Measurements from ENCODE around the gene MPPED1. TPM values are rescaled to one million over a fixed set of nuclear protein-coding genes. Genes with fewer than 3 reads are reported as not detected.
A peak's percentile ranks its signal among the peaks of the same experiment; 100 is the strongest.

The MPPED1 gene
- total RNA-seq, 2 donors from 2014 or later, result not detected

- no peak overlapping the region for H3K27ac Mint-ChIP-seq
- DNase-seq (ENCODE audit: low spot score) (no peak), ATAC-seq (peak in 1 of 2 donors; percentile 43)
- peaks cover 0 to 14% of the 10 kb centered on the region in 2 donors for H3K27me3 Mint-ChIP-seq
- no peaks in the 10 kb centered on the region for H3K4me1 Mint-ChIP-seq (ENCODE audit: low read depth in 2 of 2)
- H3K9me3 Mint-ChIP-seq, result no peaks in the 10 kb centered on the region
- no peaks in the 10 kb centered on the region for H3K36me3 Mint-ChIP-seq
- H3K4me3 Mint-ChIP-seq, result no peak overlapping the region
Measured at GRCh38 chr22:43446037-43446803, 34.4 kb downstream of the MPPED1 start.

DNA sequence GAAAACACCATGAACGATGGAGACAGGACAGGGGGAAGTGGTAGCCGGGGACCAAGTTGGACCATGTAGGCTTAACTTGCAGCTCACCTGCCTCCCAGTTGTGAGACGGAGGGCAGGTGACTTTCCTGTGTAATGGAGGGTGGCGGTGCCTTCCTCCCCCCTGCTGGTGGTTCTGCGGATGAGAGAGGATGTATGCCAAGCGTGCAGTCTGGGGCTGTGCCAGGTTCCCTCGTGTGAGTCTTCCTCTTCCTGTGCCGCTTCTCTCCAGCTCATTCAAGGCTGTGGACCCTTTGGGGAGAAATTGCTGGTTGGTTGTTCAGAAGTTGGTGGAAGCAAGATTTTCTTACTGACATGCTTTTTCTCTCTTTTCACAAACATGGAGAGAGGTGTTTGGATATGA is 35.1 kb downstream of the MPPED1 start:
- no peak for ATAC-seq
- no peaks in the 10 kb centered on the region for H3K9me3 Mint-ChIP-seq

GRCh38 chr22:43447380-43447779 is 35.6 kb downstream of the MPPED1 start:
- DNase-seq (ENCODE audit: low spot score) (no peak), ATAC-seq (no peak)
- no peaks in the 10 kb centered on the region for H3K36me3 Mint-ChIP-seq
- H3K4me1 Mint-ChIP-seq (ENCODE audit: low read depth in 2 of 2), result no peaks in the 10 kb centered on the region
- no peak overlapping the region for H3K4me3 Mint-ChIP-seq
- H3K27me3 Mint-ChIP-seq, result peaks cover 0 to 12% of the 10 kb centered on the region in 2 donors
- H3K9me3 Mint-ChIP-seq, result no peaks in the 10 kb centered on the region
- no peak overlapping the region for H3K27ac Mint-ChIP-seq

More for the DNA sequence above, 35.1 kb downstream of the MPPED1 start:
- Mint-ChIP-seq H3K4me3 (no peak overlapping the region), H3K27me3 (peaks cover 0 to 14% of the 10 kb centered on the region in 2 donors), H3K36me3 (no peaks in the 10 kb centered on the region), H3K4me1 (ENCODE audit: low read depth in 2 of 2) (no peaks in the 10 kb centered on the region), H3K27ac (no peak overlapping the region)
- no peak for DNase-seq (ENCODE audit: low spot score)

- no peaks in the 10 kb centered on the region for H3K4me1 Mint-ChIP-seq (ENCODE audit: low read depth in 2 of 2)
- no peaks in the 10 kb centered on the region for H3K9me3 Mint-ChIP-seq
- no peak for ATAC-seq
- DNase-seq (ENCODE audit: low spot score), result no peak
- H3K27me3 Mint-ChIP-seq, result peaks cover 0 to 9% of the 10 kb centered on the region in 2 donors
- no peaks in the 10 kb centered on the region for H3K36me3 Mint-ChIP-seq
- H3K27ac Mint-ChIP-seq, result no peak overlapping the region
- H3K4me3 Mint-ChIP-seq, result no peak overlapping the region
Measured at GRCh38 chr22:43448048-43448447, 36.2 kb downstream of the MPPED1 start.

GRCh38 chr22:43449205-43449830 is 37.5 kb downstream of the MPPED1 start:
- H3K27ac Mint-ChIP-seq, result no peak overlapping the region
- no peaks in the 10 kb centered on the region for H3K36me3 Mint-ChIP-seq
- H3K4me1 Mint-ChIP-seq (ENCODE audit: low read depth in 2 of 2), result no peaks in the 10 kb centered on the region
- no peaks in the 10 kb centered on the region for H3K9me3 Mint-ChIP-seq
- peaks cover 0 to 7% of the 10 kb centered on the region in 2 donors for H3K27me3 Mint-ChIP-seq
- ATAC-seq (no peak), DNase-seq (ENCODE audit: low spot score) (no peak)
- no peak overlapping the region for H3K4me3 Mint-ChIP-seq

- no peak overlapping the region for H3K27ac Mint-ChIP-seq
- no peak for ATAC-seq
- H3K27me3 Mint-ChIP-seq, result peaks cover 0 to 9% of the 10 kb centered on the region in 2 donors
- no peak overlapping the region for H3K4me3 Mint-ChIP-seq
- no peaks in the 10 kb centered on the region for H3K9me3 Mint-ChIP-seq
- H3K4me1 Mint-ChIP-seq (ENCODE audit: low read depth in 2 of 2), result no peaks in the 10 kb centered on the region
- no peak for DNase-seq (ENCODE audit: low spot score)
- no peaks in the 10 kb centered on the region for H3K36me3 Mint-ChIP-seq
Measured at GRCh38 chr22:43449831-43450225, 38.0 kb downstream of the MPPED1 start.

DNA sequence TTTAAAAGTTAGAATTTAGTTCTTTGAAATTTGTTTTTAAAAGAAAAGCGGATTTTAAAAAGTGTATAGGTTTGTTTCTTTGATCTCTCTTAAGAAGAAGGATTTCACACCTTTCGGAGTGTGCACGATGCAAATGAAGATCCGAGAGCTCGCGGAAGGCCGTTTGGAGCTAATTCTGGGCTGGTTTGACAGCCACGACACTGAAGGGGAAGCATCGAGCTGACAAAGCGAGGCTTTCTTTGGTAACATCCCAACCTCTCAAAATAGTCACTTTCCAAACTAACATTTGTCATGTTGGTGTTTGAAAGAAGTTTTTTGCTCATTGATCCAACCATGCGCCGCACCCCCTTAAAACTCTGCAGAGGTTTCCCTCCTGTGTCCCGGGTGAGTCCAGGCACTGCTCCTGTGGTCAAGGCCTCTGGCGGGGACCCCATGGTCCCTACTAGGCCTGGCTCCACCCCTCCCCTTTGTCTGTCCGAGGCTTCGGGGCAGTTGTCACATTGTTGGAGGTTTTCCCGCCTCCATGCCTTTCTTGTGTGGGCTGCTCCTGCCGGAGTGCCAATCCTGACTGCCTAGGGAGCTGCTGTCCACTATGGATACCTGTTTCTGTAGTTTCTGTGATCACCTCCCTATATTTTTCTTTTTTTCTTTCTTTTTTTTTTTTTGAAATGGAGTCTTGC is 39.7 kb downstream of the MPPED1 start:
- Mint-ChIP-seq H3K36me3 (no peaks in the 10 kb centered on the region), H3K9me3 (no peaks in the 10 kb centered on the region), H3K4me3 (no peak overlapping the region), H3K4me1 (ENCODE audit: low read depth in 2 of 2) (no peaks in the 10 kb centered on the region), H3K27ac (no peak overlapping the region), H3K27me3 (peaks cover 0 to 11% of the 10 kb centered on the region in 2 donors)
- ATAC-seq (no peak), DNase-seq (ENCODE audit: low spot score) (no peak)

DNA sequence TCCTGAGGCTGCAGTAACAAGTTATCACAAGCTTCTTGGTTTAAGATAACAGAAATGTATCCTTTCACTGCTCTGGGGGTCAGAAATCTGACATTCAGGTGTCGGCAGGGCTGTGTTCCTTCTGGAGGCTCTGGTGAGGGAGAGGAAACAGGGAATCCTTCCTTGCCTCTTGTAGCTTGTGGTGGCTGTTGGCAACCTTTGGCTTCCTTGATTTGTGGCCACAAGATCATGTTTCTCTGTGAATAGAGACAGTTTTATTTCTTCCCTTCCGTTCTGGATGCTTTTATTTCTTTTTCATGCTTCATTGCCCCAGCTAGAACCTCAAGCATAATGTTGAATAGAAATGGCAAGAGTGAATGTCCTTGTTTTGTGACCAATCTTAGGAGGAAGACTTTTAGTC is 44.0 kb downstream of the MPPED1 start:
- H3K4me1 Mint-ChIP-seq (ENCODE audit: low read depth in 2 of 2), result no peaks in the 10 kb centered on the region
- DNase-seq (ENCODE audit: low spot score) (no peak), ATAC-seq (no peak)
- H3K27ac Mint-ChIP-seq, result no peak overlapping the region
- H3K9me3 Mint-ChIP-seq, result no peaks in the 10 kb centered on the region
- H3K4me3 Mint-ChIP-seq, result no peak overlapping the region
- H3K27me3 Mint-ChIP-seq, result peaks cover 8 to 19% of the 10 kb centered on the region in 2 donors
- no peaks in the 10 kb centered on the region for H3K36me3 Mint-ChIP-seq

DNA sequence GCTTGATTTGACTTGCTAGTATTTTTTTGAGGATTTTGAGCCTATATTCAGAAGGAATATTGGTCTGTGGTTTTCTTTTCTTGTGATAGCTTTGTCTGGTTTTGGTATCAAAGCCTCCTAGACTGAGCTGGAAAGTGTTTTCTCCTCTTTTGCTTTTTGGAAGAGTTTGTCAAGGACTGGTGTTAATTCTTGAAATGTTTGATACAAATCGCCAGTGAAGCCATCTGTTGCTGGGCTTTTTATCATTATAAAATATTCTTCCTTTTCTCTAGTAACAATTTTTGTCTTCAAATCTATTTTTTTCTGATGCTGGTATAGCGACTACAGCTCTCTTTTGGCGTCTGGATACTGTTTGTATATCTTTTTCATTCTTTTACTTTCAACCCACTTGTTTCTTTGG is 45.2 kb downstream of the MPPED1 start:
- Mint-ChIP-seq H3K27ac (no peak overlapping the region), H3K4me3 (no peak overlapping the region), H3K4me1 (ENCODE audit: low read depth in 2 of 2) (no peaks in the 10 kb centered on the region), H3K27me3 (peaks cover 8 to 21% of the 10 kb centered on the region in 2 donors), H3K36me3 (no peaks in the 10 kb centered on the region), H3K9me3 (no peaks in the 10 kb centered on the region)
- DNase-seq (ENCODE audit: low spot score) (no peak), ATAC-seq (no peak)

GRCh38 chr22:43462701-43463100 is 50.9 kb downstream of the MPPED1 start:
- no peak overlapping the region for H3K4me3 Mint-ChIP-seq
- H3K9me3 Mint-ChIP-seq, result no peaks in the 10 kb centered on the region
- ATAC-seq (no peak), DNase-seq (ENCODE audit: low spot score) (no peak)
- peaks cover 26 to 39% of the 10 kb centered on the region in 2 donors for H3K27me3 Mint-ChIP-seq
- peaks cover 14% of the 10 kb centered on the region for H3K36me3 Mint-ChIP-seq
- H3K27ac Mint-ChIP-seq, result no peak overlapping the region
- H3K4me1 Mint-ChIP-seq (ENCODE audit: low read depth in 2 of 2), result no peaks in the 10 kb centered on the region

DNA sequence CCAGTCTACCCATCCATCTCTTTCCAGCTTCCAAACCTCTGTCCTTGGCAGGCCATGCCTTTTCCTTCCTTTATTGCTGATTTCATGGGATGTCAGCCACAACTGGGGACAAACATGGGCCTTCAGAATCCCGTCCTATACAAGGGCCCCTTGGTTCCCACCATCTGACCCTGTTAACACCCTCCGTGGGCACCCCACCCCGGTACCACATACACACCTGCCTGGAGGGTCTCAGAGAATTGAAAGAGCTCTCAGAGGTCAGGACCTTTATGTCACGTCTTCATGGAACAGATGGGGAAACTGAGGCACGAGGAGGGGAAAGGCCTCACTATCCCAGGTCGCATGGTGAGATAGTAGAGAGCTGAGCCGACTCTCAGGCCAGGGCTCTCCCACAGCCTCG is 53.0 kb downstream of the MPPED1 start:
- no peak overlapping the region for H3K27ac Mint-ChIP-seq
- no peaks in the 10 kb centered on the region for H3K9me3 Mint-ChIP-seq
- H3K4me1 Mint-ChIP-seq (ENCODE audit: low read depth in 2 of 2), result no peaks in the 10 kb centered on the region
- ATAC-seq (no peak), DNase-seq (ENCODE audit: low spot score) (no peak)
- peaks cover 22 to 39% of the 10 kb centered on the region in 2 donors for H3K27me3 Mint-ChIP-seq
- no peak overlapping the region for H3K4me3 Mint-ChIP-seq
- peaks cover 14% of the 10 kb centered on the region for H3K36me3 Mint-ChIP-seq

DNA sequence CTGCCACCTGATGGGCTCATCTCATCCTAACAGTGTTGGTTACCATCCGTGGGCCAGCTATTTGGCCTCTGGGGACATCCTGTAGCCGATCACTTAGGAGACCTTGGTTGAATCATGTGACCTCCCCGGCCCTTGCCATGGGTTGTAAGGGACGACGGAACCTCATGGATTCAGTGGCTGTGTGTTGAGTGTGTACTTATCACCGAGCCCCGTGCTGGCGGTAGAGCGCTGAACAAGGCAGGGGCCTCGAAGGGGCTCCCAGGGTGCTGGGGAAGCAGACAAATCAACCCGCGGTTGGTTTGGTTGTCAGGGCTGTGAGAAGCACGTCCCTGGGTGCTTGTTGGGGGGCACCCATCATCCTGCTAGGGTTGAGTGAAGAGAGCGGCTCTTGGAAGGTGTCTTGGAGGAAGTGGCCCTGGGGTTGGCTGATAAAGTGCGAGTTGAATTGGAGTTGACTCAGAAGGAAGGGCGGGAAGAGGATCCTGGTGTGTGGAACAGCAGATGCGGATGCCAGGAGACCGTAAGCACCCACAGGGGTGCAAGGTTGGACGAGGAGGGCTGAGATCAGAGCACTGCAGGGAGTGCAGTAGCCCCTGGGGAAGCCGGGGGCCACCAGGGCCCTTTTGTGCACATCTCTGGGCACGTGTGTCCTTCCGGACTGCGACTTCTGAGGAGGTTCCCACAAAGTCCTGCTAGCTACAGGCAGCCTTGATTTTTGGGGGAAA is 53.6 kb downstream of the MPPED1 start:
- DNase-seq (ENCODE audit: low spot score), result no peak
- no peak overlapping the region for H3K27ac Mint-ChIP-seq
- peaks cover 27 to 45% of the 10 kb centered on the region in 2 donors for H3K27me3 Mint-ChIP-seq
- H3K9me3 Mint-ChIP-seq, result no peaks in the 10 kb centered on the region
- H3K36me3 Mint-ChIP-seq, result peaks cover 14% of the 10 kb centered on the region
- H3K4me3 Mint-ChIP-seq, result no peak overlapping the region
- H3K4me1 Mint-ChIP-seq (ENCODE audit: low read depth in 2 of 2), result no peaks in the 10 kb centered on the region
- ATAC-seq, result no peak

DNA sequence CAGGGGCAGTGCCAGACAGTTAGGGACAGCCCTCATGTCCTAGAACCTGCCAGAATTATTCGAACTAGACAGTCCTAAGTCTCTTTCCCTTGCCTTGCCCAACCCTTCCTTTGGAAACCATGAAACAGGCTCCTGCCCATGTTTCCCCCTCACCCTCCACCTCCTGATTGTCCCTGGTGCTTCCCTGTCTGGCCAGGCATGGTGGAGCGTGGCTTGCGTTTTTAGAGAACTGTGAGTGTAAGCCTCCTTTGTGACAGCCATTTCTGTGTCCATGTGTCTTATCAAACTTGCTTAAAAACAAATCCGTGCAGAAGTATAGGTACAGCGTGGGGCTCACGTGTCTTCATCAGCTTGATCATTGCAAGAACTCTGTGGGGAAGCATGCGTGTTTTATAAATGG is 54.9 kb downstream of the MPPED1 start:
- DNase-seq (ENCODE audit: low spot score), result no peak
- Mint-ChIP-seq H3K9me3 (no peaks in the 10 kb centered on the region), H3K4me3 (no peak overlapping the region), H3K27me3 (peaks cover 25 to 47% of the 10 kb centered on the region in 2 donors), H3K4me1 (ENCODE audit: low read depth in 2 of 2) (no peaks in the 10 kb centered on the region), H3K27ac (no peak overlapping the region), H3K36me3 (peaks cover 14% of the 10 kb centered on the region)
- no peak for ATAC-seq

Measured in natural killer cell treated with Interleukin-12 subunit alpha and Interleukin-12 subunit beta and Interleukin-15 and Interleukin-18, amount 100 ng/mL, for 72 hours (primary cell).